HG02642 (cell line): ENCODE measurements around the gene RASSF6.
"Not testable (repeated sequence)": the region's sequence is repeated elsewhere in the genome, so short reads cannot be mapped to it uniquely, and the experiment has no call there.

Experiments used
- ATAC-seq: cut with Tn5 transposase; IDR thresholded peaks from one replicate; pipeline ENCODE4 v1.9.1; 2021; ENCODE audit warnings: mild to moderate bottlenecking; ENCODE audit not compliant: unreplicated experiment, poor library complexity

Gene RASSF6

DNA sequence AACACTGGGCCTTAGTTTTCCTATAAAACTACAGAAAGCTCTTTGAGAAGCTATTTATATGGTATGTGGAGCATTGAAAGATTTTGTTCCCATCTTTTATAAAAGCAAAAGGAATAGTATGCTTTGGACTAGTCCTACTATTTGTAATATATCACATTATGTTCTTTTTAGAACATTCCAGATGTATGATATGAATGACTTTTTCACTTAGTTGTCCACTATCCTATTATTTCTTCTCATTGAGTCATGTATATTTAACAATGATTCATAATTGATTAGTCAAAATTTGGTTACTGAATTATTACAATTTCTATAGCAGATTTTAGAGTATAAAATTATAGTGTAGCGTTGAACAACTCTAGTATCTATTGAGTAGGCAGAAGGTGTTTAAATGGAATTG, 34.2 kb downstream of the RASSF6 start:
- no peak for ATAC-seq

- ATAC-seq, result no peak
Measured at GRCh38 chr4:73585345-73585744, 34.9 kb downstream of the RASSF6 start.

DNA sequence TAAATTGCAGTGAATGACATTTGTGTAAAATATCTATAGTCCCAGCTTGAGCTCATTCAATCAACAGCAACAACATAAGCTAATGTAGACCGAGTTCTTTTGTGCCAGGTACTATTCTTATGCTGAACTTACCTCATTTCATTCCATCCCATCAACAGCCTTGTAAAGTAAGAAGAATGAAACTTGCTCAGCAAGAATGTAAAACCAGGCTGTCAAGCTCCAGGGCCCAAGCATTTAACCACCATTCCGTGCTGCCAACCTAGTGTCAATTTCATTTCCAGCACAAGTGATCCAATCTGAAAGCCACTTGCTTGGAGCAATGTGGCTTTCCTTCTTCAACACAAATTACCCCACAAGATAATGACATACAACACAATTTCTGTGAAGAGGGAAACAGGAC, 36.6 kb downstream of the RASSF6 start:
- no peak for ATAC-seq

- no peak for ATAC-seq
Measured at GRCh38 chr4:73577371-73577770, 42.9 kb downstream of the RASSF6 start.

- ATAC-seq, result no peak
Measured at GRCh38 chr4:73576381-73576780, 43.9 kb downstream of the RASSF6 start.

DNA sequence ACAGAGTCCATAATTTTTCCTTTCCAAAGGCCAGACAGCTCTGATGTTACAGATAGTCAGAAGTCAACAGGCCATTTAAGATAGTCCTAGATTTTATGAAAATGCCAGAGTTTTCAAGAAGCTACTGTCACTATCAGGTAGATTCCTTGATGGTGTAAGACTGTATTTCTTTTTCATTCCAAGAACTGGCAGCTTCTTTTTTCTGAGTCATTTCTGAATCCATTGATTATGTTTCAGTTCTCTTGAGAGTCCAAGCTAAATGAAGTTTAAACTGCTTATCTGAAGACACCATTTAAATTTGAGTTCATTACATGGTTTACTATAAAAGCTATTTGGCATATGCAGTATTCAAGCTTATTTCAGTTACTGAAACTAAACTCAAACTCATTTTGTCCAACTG, 44.6 kb downstream of the RASSF6 start:
- no peak for ATAC-seq

GRCh38 chr4:73573794-73574528, 46.3 kb downstream of the RASSF6 start:
- peak; percentile 78 for ATAC-seq

- not testable (repeated sequence) for ATAC-seq
Measured at GRCh38 chr4:73550865-73551264, 69.4 kb downstream of the RASSF6 start.

DNA sequence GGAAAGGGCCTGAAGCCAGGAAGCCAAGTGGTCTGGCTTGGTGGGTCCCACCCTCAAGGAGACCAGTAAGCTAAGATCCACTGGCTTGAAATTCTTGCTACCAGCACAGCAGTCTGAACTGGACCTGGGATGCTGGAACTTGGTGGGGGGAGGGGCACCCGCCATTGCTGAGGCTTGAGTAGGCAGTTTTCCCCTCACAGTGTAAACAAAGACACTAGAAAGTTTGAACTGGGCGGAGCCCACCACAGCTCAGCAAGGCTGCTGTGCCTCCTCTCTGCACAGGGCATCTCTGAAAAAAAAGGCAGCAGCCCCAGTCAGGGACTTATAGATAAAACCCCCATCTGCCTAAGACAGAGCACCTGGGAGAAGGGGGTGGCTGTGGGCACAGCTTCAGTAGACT, 75.6 kb downstream of the RASSF6 start:
- ATAC-seq, result no peak

GRCh38 chr4:73541251-73541650, 79.0 kb downstream of the RASSF6 start:
- no peak for ATAC-seq

DNA sequence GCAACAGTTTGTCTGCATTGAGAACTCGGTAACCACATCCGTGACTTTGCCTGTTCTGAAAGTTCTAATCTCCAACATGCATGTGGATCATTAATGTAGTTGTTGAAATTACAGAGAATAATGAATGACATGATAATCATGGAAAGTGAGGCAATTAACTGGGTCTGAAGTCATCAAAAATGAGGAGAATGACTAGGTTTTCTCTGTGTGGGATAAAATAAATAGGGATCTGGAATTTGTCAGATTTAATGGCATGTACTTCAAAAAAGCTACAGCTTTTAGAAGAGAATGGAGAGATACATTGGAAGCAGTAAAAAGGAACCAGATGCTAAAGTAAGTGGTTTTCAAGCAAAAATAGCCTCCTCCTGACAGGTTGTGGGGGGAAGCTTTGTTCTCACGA, 79.4 kb downstream of the RASSF6 start:
- no peak for ATAC-seq

DNA sequence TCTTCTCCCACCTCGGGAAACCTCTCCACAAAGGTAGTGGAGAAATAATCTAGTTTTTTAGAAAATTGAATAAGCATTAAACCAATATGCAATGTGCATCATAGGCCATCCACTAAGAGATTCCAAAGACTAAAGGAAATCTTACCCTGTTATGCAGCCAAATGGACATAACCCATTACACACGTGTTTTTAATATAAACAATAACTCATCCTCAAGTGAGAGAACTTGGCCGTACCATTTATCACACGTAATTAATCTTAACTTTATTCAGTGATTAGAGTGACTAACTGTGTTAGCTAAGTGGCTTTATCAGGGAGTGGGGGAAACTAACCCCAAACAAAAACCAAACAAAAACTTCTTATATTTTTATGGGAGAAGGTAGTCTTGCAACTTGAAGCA, 80.8 kb downstream of the RASSF6 start:
- ATAC-seq, result no peak

DNA sequence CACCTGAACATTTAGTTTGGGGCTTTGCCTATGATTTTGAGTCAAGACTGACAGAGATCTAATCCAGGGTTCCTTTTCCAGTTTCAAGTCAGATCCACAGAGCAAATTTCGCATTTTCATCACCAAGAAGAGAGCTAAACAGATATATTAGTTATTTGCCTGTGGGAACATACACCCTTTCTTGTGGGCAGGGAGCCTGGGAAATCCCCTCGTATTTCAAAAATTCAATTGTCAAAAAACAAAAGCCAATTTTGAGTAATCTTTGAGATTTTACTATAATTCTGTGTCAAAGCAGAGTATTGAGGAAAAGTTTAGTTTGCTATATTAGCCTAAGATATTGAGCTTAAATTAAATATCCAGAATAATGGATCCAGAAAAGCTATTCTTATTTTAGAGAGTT, 82.1 kb downstream of the RASSF6 start:
- ATAC-seq, result no peak

GRCh38 chr4:73533515-73534422, 86.5 kb downstream of the RASSF6 start:
- no peak for ATAC-seq

DNA sequence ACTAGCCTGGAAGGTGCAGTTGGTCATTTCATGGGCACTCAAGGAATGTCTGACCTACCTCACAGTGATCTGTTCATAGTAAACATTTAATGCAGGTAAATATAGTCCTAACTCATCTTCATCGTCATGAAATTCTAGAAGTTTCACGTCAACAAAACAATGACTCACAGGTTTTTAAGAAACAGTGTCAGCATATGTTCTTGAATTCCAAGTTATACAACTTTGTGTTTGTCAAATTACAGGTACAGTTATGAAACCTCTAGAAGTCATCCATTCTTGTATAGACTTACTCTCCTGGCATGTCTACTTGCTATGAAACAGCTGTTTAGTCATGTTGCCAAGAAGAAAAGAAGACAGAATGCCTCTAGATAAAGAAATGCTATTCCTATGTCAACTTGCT, 92.1 kb downstream of the RASSF6 start:
- no peak for ATAC-seq

GRCh38 chr4:73527196-73527595, 93.0 kb downstream of the RASSF6 start:
- peak; percentile 64 for ATAC-seq

DNA sequence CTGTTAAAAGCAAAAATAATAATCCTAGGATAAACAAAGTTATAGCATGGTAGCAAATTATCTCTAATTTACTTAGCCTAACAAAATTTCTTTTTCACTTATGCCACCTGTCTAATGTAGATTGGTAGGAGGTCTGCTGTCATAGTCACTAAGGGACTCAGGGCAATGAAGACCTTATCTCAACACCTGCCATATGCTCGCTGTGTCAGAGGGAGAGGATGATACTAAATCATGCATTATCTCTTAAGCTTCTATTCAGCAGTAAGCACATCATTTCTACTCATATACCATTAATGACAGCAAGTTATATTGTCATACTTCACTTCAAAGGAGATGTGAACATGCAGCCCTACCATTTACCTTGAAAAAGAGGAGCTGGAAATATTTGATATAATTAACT, 94.6 kb downstream of the RASSF6 start:
- no peak for ATAC-seq

DNA sequence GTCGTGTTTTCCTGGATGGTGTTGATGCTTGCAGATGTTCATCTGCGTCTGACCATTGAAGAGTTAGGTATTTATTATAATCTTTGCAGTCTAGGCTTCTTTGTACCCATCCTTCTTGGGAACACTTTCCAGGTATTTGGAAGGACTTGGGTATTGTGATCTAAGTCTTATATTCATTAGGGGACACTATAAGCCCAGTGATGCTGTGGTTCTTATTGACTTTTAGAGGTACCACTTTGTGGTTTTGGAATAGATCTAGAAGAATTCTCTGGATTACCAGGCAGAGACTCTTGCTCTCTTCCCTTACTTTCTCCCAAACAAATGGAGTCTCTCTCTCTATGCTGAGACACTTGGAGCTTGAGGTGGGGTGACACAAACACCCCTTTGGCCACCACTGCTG, 97.1 kb downstream of the RASSF6 start:
- no peak for ATAC-seq
